D341Med (cell line): ENCODE data around the gene NAXD.
A peak's percentile ranks its signal among the peaks of the same experiment; 100 is the strongest.
"Not testable (repeated sequence)": the region's sequence is repeated elsewhere in the genome, so short reads cannot be mapped to it uniquely, and the experiment has no call there.

Experiments used
- DNase-seq: peaks from one replicate; pipeline ENCODE4 v3.0.0; 2012; ENCODE audit warnings: low spot score

Gene NAXD

DNA sequence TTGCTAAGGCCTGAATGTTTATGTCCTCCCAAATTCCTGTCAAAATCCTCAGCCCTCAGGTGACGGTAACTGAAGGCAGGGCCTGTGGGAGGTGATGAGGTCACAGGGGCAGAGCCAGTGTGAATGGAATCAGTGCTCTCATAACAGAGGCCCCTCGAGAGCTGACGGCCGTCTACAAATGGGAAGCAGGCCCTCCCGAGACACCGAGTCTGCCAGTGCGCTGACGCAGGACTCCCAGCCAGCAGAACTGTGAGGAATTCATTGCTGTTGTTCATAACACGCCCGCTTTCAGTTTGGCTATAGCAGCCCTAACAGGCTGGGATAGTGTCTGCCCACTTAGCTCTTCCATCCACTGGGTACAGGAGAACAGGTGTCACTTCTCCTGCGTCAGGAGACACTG is 49.3 kb downstream of the NAXD start:
- no peak for DNase-seq

DNA sequence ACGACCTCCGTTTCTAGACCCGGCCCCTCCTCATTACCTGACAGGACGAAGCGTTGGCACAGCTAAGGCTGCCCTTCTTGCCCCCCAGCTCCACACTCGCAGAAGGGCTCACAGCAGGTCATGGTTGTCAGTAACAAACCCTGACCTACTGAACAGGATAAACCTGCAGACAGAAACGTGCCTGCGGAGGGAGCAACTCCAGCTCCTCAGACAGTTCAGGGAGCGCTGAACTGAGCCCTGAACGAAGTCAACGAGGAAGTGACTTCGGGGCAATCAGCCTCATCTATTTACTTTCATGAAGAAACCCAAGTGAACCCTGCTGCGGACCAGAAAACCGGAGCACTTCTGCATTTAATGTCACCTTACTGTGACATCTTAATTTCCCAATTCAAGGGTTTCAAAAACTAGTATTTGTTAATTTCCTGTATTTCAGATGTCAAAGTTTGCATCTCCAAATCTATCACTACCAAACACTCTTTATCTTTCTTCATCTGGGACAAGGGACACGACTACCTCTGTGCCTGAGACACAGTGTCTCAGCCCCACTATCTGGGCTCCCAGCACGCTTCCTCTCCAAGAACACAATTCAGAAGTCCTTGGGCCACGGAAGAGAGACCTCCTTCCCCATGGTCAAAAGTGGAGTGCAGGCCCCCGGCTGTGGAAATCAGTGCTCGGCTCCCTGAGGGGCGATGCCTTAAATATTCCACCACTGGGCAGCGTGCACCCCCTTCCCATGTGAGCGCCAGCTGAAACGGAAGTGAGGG is 50.3 kb downstream of the NAXD start:
- no peak for DNase-seq

DNA sequence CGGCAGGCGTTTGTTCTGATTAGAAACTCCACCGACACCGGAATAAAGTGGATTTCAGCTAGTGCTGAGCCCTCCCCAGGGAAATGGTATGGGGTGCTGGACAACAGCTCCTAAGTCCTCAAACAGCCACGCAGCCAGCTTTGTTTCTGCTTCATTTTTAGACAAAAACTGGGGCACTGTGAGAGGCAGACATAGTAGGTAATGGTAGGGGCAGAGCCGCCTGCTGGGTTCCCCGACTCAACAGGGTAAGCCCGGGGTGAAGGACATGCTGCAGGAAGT is 50.8 kb downstream of the NAXD start:
- DNase-seq, result no peak

DNA sequence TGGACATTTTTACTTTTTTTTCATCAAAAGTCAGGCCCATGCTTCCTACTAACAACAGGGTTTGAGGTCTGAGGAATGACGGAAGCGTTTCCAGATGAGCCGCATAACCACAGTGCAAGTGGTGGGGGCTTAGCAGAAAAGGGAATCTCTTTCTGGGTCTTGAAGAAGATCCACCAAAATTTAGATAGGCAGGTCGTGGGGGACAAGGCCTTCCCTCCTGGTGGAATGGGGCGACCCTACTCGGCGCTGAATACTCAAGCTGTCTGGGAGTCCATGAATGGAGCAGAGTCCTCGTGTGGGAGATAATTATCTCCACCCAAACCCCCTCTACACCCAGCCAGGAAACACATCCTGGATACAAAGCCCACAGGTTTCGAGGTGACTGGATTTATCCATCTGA is 53.7 kb downstream of the NAXD start:
- peak; percentile 4 for DNase-seq

DNA sequence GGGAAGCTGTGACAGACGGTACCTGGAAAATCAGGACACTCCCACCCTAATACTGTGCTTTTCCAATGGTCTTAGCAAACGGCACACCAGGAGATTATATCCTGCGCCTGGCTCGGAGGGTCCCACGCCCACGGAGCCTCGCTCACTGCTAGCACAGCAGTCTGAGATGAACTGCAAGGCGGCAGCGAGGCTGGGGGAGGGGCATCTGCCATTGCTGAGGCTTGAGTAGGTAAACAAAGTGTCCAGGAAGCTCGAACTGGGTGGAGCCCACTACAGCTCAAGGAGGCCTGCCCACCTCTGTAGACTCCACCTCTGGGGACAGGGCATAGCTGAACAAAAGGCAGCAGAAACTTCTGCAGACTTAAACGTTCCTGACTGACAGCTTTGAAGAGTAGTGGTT is 54.5 kb downstream of the NAXD start:
- DNase-seq, result not testable (repeated sequence)

DNA sequence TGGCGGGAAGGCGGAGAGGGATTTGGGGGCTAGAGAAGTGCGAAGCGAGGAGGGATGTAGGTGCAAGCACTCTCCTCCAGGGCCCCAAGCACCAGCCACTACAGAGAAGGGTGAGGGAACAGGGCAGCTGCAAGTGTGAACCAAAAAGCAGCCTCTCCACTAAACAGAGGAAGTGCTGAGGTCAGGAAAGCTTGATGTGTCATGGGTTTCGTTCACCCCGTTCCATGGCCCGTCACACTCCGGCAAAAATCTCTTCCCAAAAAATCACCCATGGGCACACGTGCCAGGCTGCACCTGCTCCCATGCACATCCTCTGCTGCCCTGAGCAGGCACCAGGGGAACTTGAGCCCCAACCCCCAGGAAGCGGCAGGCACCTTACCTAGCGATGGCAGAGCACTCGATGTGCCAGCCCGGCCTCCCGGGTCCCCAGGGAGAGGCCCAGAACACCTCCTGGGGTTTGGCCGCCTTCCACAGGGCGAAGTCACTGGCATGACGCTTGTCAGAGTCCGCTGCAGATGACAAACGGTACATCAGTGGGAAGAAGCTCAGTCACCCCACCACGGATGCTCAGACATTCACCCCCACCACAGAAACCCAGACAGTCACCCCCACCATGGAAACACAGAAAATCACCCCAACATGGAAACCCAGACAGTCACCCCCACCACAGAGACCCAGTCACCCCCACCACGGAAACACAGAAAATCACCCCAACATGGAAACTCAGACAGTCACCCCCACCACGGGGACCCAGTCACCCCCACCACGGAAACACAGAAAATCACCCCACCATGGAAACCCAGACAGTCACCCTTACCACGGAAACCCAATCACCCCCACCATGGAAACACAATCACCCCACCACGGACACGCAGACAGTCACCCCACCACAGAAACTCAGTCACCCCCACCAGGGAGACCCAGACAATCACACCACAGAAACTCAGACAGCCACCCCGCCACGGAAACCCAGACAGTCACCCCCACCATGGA is 61.5 kb downstream of the NAXD start:
- no peak for DNase-seq

DNA sequence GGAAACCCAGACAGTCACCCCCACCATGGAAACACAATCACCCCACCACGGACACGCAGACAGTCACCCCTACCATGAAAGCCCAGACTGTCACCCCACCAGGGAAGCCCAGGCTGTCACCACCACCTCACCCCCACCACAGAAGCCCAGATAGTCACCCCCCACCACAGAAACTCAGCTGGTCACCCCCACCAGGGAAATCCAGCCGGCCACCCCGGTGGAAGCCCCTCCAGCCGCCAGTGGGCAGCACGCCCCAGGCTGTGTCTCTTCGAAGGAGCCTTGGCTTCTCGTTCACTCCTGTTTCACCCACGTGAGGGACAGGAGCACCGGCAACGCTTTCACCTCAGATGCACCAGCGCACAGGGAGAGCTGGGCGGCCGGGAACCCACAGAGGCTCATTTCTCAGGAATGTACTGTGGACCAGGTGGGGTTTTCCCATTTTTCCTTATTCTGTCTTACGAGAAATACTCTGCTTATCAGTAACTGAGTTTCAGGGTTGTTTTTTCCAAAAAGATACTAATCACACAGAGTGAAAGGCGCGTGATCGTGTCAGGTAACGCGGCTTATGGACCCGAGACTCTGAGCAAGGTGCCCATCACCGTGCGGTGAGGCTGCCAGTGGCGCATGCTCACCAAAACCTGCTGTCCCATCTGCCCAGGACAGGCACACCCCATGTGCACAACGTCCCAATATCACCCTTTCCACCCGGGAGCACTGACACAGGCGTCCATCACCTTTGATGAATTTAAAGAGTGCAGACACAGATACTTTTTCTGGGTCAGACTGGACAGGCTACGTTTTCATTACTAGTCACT is 62.6 kb downstream of the NAXD start:
- no peak for DNase-seq

DNA sequence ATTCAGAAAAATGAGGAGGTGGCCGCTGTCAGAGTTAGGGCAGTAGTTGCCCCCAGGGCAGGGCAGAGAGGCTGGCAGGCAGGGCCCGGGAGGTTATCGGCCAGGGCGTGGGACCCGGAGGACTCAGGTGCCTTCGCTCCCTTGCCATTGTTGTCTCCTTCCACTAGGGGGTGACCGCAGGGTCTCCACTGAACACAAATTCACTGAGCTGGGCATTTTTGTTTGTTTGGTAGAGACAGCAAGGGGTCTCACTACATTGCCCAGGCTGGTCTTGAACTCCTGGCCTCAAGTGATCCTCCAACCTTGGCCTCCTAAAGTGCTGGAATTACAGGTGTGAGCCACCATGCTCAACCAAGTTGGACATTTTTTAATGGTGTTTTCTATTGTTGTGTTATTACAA is 65.5 kb downstream of the NAXD start:
- DNase-seq, result peak; percentile 70

DNA sequence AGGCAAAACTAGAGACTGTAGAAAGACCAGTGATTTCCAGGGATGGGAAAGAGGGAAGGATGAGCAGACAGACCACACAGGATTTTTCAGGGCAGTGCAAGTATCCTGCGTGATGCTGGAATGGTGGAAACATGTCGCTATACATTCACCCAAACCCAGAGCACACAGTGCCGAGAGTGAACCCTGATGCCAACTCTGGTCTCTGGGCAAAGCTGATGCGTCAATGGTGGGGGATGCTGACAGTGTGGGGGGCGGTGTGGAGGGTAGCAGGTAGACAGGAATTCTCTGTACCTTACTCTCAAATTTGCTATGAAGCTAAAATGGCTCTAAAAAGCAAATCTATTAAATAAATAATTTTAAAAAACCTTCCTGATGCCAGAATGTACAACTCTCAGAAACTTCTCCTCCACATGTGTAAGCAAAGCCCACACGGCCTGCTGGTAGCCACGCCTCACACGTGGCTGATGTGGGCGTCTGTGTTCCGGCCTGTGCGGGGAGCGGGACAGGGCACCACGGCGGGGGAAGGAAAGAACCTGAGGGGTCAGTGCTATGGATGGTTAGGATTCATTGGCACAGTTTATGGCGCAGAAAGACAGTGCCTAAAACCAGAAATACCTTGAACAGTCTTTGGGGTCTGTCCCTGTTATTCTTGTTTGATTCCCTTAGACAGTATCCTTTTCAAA is 66.7 kb downstream of the NAXD start:
- no peak for DNase-seq

DNA sequence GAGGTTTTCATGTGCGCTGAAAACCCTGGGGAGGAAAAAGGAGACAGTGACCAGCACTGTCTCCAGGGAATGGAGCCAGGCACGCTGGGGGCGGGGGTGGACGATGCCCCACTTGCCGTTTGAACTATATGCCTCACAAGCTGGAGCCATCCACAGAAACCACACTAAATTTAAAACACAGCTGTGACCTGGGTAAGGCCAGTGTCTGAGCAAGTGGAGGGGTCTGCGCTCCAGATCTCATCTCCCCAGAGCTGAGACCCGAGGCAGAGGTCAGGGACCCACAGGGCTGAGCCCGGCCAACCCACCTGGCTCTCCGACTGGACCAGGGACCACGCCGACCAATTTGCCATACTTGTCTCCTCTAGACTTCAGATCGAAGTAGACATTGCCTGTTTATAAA is 67.4 kb downstream of the NAXD start:
- DNase-seq, result no peak

DNA sequence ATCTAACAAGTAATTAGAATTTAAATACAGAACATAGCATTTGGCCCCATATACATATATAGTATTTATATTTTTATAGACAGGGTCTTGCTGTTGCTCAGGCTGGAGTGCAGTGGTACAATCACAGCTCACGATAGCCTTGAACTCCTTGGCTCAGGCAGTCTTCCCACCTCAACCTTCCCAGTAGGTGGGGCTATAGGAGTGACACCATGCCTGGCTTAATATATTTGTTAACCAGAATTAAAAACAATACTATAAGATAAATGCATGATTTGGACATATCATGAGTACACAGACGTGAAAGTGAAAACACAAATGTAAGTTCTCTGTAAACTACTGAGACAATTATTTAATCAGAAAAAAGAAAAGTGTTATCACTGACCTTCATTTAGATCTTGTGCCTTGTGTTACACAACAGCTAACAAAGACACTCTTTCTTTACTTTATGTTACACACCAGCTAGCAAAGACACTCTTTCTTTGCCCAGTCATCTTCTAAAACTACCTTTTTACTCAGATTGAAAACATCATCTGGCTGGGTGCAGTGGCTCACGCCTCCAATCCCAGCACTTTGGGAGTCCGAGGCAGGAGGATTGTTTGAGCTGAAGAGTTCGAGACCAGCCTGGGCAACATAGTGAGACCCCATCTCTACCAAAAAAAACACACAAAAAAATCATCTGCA is 68.0 kb downstream of the NAXD start:
- no peak for DNase-seq

DNA sequence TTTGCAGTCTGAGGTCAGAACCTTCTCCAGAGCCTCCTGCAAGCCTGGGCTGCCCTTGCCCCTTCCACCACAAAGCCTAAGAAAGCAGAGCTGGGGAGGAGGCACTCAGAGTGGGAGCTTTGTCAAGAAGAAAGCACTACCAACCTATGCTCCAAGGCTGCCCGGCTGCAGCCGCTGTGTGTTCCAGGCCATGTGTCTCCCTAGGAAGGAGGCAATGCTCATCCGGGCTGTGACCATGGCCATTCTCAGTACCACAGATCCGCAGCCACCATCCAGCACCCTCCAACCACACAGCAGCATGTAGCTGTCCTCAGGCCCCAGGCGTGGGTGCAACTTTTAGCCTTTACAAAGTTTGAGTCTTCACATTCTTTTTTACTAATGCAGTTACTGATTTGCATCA is 68.6 kb downstream of the NAXD start:
- no peak for DNase-seq

DNA sequence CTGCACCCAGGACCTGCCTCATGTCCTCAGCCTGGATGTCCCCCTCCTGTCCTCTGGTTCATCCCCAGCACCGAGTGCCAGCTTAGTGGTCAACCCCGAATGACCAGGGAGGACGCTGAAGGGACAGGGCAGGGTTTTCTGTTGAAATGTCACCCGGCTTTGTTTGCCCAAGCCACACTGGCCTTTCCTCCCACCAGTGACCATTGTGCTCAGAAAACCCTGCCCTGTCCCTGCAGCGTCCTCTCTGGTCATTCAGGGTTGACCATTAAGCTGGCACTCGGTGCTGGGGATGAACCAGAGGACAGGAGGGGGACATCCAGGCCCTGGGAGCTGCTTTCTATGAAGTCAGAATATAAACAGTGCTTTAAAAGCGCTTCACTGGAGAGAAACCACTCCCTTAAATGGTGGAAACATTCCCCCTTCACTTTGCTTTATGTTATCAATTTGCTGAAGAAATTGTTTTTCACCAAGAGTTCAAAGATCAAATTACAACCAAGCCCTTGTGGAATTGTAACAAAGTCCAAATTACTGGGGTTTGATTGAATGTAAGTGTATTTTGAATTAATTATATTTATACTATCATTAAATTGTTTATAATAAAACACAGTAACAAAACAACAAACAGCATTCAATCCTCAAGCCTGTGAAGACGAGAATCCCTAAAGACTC is 69.2 kb downstream of the NAXD start:
- DNase-seq, result no peak

DNA sequence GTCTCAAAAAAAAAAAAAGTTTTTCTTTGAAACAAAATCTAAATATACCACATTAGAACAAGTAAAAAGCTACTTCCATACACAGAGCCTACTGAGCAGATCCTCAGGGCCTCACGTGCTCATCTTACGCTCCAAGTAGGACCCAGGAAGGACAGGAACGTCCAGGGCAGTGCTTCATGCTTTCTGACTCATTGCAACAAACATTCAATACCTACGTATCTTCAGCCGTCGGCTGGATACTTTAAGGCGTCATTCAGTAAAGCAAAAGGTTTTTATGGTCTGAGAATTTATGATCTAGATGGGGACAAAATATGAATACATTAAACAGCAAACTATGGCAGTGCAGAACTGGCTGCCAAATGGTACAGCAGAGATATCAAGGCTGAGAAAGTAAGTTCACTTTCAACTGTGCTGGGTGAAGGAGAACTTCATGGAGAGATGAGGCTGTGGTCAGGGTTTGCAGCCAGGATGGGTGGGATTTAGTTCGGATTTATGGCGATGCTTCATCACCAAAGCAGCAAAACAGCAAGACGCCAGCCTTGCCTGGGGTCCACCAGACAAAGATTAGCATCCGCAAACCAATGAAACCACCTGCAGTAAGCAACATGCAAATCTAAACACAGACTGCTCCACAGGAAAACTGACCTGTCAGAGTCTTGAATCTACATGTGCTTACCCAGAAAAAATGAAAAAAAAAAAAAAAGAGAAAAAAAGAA is 70.1 kb downstream of the NAXD start:
- DNase-seq, result no peak

DNA sequence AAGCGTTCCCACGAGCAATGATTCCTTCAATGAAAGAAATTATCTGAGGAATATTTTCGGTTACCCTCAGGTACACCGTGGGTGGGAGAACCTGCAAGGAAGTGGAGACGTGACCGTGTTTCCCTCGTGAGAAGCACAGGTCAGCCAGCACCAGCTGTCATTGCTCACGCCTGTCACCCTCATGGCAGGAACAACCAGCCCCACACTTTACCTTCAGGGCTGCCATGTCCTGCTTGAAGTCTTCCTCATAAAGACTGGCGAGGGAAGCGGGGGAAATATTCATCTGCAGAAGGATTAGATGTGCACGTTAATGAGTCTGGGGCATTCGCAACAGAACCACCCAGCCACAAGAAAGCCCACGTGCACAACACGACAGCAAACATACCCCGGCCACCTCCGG is 72.4 kb downstream of the NAXD start:
- DNase-seq, result no peak

DNA sequence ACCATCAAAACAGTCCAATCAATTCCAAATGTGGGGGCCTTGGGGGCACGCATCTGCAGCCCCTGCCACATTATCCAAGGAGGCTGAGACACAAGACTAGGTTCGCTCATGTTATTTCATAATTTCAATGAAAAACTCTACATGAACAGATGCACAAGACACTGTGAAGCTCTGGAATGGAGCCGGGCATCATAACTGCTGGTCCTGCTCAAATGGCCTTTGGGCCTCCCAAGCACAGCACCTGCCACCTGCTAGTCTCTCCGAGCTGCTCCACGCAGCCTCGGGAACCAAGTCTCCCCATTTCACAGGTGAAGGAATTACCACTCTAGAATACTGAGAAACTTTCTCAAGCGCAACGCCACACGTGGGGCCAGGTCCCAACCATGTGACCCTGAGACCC is 73.7 kb downstream of the NAXD start:
- DNase-seq, result no peak
